Osteocyte (in vitro differentiated cells): ENCODE data around the gene PRKCZ. TPM values are rescaled to one million over a fixed set of nuclear protein-coding genes. Genes with fewer than 3 reads are reported as not detected.

Source experiments
- DNase-seq: peaks from one replicate; pipeline ENCODE4 v3.0.0; 2021; ENCODE audit warnings: mixed read lengths; ENCODE audit not compliant: unreplicated experiment; ENCODE audit errors: extremely low spot score
- H3K27ac Mint-ChIP-seq: one replicate; pipeline ENCODE4 v1.8.0; 2021; ENCODE audit warnings: mild to moderate bottlenecking, mixed read lengths; ENCODE audit not compliant: unreplicated experiment
- H3K27me3 Mint-ChIP-seq: one replicate; pipeline ENCODE4 v1.8.0; 2021; ENCODE audit warnings: mixed read lengths; ENCODE audit not compliant: unreplicated experiment
- H3K36me3 Mint-ChIP-seq: one replicate; pipeline ENCODE4 v1.8.0; 2021; ENCODE audit warnings: mixed read lengths; ENCODE audit not compliant: unreplicated experiment
- H3K4me1 Mint-ChIP-seq: one replicate; pipeline ENCODE4 v1.8.0; 2021; ENCODE audit warnings: mixed read lengths; ENCODE audit not compliant: unreplicated experiment
- H3K4me3 Mint-ChIP-seq: one replicate; pipeline ENCODE4 v1.8.0; 2021; ENCODE audit warnings: mild to moderate bottlenecking, moderate library complexity, mixed read lengths; ENCODE audit not compliant: unreplicated experiment
- H3K9me3 Mint-ChIP-seq: one replicate; pipeline ENCODE4 v1.8.0; 2021; ENCODE audit warnings: mixed read lengths; ENCODE audit not compliant: unreplicated experiment
- total RNA-seq: library from RNA; stranded (reverse); gene quantifications from 2 replicates; pipeline ENCODE4 v1.2.1, GENCODE V29; 2021
- TF ChIP-seq, protein P1 (sequence below): fragments of 200-600 bp; sonication (generic); IDR thresholded peaks from 2 replicates; pipeline ENCODE4 v1.5.0; 2021; ENCODE audit warnings: antibody characterized with exemption, mild to moderate bottlenecking, moderate library complexity

The PRKCZ gene
- total RNA-seq, 1 donor from 2014 or later: 3.1 TPM

DNA sequence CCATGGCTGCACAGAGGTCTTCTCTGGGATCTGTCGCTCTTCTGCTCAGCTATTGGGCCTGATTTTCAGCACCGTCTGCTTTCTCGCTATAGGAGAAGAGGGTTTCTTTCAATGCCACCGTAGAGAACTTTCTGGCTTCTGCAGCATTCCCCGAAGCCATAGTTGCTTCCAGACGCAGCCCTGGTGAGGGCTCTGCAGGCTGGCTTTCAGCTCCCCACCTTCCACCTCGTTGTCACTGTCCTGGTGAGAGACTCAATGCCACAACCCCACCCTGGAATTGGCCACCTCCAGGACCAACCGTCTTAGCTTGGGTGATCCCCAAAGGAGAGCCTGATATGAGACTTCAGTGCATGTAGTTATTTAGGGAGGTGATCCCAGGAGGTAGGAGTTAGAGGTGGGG is 12.0 kb upstream of the PRKCZ start:
- Mint-ChIP-seq H3K4me3 (no peak overlapping the region), H3K9me3 (no peaks in the 10 kb centered on the region), H3K27me3 (peaks cover 16% of the 10 kb centered on the region), H3K36me3 (no peaks in the 10 kb centered on the region), H3K27ac (no peak overlapping the region), H3K4me1 (no peaks in the 10 kb centered on the region)
- no peak for DNase-seq
- TF ChIP-seq, protein P1, sequence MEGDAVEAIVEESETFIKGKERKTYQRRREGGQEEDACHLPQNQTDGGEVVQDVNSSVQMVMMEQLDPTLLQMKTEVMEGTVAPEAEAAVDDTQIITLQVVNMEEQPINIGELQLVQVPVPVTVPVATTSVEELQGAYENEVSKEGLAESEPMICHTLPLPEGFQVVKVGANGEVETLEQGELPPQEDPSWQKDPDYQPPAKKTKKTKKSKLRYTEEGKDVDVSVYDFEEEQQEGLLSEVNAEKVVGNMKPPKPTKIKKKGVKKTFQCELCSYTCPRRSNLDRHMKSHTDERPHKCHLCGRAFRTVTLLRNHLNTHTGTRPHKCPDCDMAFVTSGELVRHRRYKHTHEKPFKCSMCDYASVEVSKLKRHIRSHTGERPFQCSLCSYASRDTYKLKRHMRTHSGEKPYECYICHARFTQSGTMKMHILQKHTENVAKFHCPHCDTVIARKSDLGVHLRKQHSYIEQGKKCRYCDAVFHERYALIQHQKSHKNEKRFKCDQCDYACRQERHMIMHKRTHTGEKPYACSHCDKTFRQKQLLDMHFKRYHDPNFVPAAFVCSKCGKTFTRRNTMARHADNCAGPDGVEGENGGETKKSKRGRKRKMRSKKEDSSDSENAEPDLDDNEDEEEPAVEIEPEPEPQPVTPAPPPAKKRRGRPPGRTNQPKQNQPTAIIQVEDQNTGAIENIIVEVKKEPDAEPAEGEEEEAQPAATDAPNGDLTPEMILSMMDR: no peak

DNA sequence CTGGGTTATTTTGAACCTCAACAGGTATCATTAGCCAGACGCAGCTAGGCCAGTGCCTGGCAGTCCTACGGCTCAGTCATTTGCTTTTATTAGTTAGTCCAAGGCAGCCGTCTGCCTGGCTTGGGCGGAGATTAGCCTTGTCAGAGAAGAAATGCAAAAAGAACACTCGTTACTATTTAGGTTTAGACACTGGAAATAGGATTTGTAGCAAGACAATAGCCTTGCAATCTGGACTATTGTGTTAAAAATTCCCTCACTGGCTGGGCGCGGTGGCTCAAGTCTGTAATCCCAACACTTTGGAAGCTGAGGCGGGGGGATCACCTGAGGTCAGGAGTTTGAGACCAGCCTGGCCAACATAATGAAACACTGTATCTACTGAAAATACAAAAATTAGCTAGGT is 11.0 kb upstream of the PRKCZ start:
- no peaks in the 10 kb centered on the region for H3K4me1 Mint-ChIP-seq
- H3K4me3 Mint-ChIP-seq: no peak overlapping the region
- H3K36me3 Mint-ChIP-seq: no peaks in the 10 kb centered on the region
- no peak overlapping the region for H3K27ac Mint-ChIP-seq
- peaks cover 16% of the 10 kb centered on the region for H3K27me3 Mint-ChIP-seq
- no peaks in the 10 kb centered on the region for H3K9me3 Mint-ChIP-seq
- DNase-seq: no peak
- TF ChIP-seq, protein P1: no peak

DNA sequence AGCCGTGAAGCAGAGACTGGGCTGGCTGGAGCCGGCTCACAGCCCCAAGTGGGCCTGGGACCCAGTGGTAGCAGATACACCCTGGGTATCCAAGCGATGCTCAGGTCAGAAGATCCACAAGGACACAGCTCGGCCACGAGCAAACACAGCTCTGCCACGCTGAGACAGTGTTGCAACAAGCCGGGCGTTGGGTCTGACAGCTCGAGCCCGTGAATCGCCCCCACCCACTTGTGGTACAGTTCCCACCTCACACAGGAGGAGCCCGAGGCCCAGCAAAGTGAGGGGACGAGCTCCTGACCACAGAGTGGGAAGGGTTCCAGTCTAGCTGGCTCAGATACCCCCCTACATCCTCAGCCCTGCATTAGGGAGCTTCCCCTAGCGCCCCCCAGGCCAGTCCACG is 8.9 kb upstream of the PRKCZ start:
- Mint-ChIP-seq H3K9me3 (no peaks in the 10 kb centered on the region), H3K4me3 (no peak overlapping the region), H3K27ac (no peak overlapping the region), H3K4me1 (no peaks in the 10 kb centered on the region), H3K27me3 (peaks cover 21% of the 10 kb centered on the region), H3K36me3 (no peaks in the 10 kb centered on the region)
- TF ChIP-seq, protein P1: no peak
- no peak for DNase-seq

DNA sequence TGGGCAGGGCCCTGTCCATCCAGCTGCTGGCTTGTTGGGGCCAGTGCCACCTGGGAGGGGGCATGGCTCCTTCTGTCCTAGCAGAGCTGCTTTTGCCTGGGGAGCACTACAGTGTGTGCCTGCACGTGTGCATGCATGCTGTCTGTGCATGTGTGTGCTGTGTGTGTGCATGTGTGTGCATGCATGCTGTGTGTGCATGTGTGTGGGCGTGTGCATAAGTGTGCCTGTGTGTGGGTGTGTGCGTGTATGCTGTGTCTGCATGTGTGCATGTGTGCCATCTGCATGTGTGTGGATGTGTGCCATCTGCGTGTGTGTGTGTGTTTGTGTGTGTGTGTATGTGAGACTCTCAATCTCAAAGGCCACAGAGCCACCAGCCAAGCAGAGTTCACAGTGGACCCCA is 8.3 kb upstream of the PRKCZ start:
- Mint-ChIP-seq H3K4me3 (no peak overlapping the region), H3K9me3 (no peaks in the 10 kb centered on the region), H3K36me3 (no peaks in the 10 kb centered on the region), H3K27me3 (peaks cover 21% of the 10 kb centered on the region), H3K4me1 (no peaks in the 10 kb centered on the region), H3K27ac (no peak overlapping the region)
- TF ChIP-seq, protein P1: no peak
- DNase-seq: no peak

DNA sequence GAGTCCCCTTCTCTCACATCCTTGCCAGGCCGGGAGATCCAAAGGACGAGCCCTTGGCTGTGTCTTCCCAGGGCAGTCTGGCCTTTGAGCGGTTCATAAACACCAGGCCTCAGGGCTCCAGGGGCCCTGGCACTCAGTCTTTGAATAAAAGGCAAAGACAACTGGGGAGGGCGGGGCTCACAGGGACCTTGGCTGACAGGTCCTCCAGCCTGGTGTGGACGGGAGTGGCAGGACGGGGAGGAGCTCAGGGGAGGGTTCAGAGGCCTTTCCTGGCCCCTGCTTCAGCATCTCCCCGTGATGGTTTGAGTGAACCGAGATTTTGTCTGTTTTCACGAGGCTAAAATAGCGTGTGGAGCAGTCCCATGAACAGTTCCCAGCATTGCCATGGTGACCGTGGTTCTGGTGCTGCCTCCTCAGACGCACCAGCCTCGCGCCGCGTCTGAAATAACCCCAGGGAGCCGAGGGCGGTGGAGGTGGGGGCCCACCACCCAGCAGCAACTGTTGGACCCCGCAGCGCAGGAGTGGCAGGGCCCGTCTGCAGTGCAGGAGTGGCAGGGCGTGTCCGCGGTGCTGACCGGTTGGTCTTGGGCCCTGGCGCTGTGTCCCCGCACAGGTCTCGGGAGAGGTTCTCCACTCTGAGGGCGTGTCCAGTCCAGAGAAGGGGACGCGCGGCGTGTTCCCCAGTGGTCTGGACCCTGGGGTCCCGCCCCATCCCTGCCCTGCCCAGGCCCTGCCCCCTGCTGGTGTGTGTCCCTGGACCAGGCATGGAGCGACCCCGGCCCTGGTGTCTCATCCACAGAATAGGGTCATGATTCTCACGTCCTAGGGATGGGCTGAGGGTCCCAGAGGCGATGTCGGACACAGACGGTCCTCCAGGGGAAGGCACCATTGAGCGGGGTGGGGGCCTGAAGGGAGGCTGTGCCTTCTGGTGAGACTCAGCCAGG is 7.1 kb upstream of the PRKCZ start:
- H3K27ac Mint-ChIP-seq: no peak overlapping the region
- no peaks in the 10 kb centered on the region for H3K9me3 Mint-ChIP-seq
- no peak overlapping the region for H3K4me3 Mint-ChIP-seq
- no peaks in the 10 kb centered on the region for H3K4me1 Mint-ChIP-seq
- DNase-seq: no peak
- H3K36me3 Mint-ChIP-seq: no peaks in the 10 kb centered on the region
- H3K27me3 Mint-ChIP-seq: peaks cover 20% of the 10 kb centered on the region
- TF ChIP-seq, protein P1: no peak
